Hepatic stellate cell (primary cell): ENCODE measurements around the gene S100A6.

ENCODE experiments used
- DNase-seq: peaks from one replicate; pipeline ENCODE4 v3.0.0; 2011; ENCODE audit warnings: low spot score

Gene S100A6

DNA sequence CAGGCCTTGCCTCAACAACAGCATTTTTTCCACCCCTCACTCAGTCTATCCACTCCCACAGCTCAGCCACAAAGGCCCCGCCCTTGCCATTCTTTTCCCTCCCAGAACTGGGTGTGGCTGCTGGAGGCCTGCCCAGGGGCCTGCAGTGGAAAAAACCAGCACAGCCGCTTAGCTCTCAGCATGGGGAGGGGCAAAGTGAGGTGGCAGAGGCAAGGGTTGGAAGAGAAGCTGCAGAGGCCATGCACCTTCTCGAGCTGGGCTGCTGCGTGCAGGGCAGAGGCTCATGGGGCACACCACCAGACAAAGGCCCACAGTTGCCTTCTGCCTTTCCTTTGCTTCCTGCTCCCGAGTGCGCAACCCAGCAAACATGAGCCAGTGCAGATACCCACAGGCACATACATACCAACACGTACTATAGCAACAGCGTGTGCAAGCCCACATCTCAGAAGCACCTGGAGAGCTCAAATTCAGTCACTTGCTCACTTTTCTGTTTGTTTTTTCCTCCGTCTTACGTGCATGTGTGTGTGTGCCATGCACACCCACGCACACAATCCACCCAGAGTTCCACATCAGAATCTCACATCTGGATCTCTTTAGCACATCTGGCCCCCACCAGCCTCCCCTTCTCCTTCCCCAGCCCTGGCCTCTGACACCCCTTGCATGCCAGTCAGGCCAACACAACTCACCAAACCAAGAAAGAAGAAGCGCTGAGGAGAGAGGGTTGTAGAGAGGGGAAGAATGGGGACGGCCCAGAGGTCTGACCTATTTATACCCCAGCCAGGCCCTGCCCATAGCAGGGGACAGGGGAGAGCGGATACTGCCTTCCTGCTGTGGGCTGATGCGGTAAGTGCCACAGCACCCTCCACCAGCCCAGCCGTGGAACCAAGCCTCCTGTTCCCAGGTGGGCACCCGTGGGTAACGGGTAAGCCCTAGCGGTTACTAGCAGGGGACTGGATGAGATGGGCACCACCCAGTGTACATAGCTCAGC, 9.6 kb upstream of the S100A6 start, which contains the start of gene S100A4:
Gene S100A4, minus strand, starts transcription at position 740 of the 989 bp plus-strand sequence. CDS start 1,012 bp downstream, outside the sequence.
- DNase-seq: peak; percentile 89

DNA sequence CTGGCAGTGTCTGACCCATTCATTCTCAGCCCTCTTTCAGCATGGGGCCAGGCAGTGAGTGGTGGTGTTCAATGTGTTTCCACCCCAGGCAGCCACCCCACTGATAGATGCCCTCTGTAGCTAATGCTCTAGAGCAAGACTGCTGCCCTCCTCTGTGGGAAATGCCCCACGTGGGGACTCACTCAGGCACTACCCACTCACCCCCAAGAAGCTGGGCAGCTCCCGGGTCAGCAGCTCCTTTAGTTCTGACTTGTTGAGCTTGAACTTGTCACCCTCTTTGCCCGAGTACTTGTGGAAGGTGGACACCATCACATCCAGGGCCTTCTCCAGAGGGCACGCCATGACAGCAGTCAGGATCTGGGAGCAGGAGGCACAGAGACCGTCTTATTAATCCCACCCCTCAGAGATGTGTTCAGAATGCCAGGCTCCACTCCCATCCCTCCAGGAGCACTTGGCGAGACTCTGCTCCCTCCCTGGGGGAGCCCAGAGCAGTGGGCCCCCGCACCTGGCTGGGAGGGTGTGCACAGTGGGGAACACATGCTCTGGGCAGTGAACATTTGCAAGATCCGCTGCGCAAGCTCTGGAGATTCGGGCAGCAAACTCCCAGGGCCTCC, 8.8 kb upstream of the S100A6 start:
- DNase-seq: no peak

DNA sequence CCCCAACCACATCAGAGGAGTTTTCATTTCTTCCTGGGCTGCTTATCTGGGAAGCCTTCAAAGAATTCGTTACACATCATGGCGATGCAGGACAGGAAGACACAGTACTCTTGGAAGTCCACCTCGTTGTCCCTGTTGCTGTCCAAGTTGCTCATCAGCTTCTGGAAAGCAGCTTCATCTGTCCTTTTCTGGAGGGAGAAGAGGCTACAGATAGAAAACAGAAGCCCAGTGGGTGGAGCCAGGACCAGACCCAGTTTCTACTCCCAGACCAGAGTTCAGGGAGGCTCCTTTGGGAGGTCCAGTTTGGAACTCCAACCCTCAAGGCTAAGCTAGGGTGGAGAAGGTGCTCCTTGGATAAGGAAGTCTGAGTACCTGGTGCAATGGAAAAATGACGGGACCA, 7.9 kb upstream of the S100A6 start:
- DNase-seq: no peak

DNA sequence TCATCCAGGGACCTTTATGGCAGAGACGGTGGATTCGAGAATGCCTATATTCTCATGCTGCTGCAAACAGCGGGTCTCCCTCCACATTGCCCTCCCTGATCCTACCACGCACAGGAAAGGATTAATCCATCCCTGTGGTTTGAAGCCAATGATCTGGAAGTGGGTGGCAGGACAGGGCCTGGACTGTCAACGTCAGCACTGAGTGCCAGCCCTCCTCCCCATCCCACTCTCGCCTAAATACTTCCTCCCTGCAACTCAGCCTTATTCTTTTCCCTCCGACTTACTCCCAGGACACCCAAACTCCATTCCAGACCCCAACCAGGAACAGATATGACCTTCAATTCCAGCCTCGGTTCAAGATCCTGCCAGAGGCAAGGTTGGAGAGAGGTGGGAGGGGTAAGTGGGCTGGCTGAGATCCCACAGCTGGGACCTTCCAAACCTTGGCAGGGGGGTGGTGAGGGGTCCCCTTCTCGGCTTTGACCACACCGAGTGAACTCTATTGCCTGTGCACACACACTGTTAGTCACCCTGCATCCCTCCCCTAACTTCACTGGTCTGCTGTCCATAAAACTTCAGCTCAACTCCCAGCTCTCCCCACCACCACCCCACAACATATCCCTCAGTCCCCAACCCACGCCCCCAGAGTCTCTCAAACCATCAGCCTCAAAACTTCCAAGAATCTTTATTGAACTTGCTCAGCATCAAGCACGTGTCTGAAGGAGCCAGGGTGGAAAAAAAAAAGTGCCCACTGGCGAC, 7.3 kb upstream of the S100A6 start:
- no peak for DNase-seq

DNA sequence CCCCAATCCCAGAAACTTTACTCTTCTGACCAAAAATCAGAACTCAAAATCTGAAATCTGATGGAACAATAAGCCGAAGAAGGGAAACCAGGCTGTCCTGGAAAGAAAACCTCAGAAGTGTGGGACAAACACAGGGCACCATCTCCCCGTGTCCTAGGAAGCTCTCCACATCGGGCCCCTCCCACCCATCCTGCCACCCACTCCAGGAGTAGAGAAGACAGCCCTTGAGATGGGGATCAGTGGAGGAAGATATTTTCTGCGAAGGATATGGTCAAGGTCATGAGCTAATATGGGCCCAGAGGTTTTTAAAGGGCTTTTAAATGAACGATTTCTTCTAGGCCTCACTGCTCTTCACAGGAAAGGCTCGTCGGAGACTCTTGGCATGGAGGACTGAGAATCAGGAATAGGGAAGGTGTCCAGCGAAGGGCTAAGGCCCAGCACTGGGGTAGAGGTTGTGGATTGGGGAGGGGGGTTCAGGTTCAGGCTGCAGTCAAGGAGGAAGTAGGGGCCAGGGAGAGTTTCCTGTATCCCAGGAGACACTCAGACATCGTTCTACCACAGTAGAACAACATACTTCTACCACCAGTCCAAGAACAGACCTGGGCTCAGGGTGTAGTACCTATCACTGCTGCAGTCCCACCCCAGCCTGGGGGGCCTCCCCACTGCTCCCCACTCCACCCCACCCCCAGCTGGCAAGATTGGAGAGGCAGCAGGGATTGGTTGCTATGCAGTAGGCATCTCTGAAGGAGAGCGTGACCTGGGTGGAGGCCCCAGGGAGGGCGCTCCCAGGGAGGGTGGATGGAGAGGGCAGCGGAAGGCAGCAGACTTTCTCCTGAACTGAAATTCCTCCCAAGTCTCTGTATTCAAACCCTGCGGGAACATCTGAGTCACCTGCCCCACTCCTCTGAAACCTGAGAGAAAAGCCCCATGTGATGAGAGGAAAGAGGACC, 6.1 kb upstream of the S100A6 start:
- DNase-seq: no peak

- peak; percentile 54 for DNase-seq
These were observed 4.9 kb upstream of the S100A6 start, which contains the start of gene S100A5 for GRCh38 chr1:153540394-153541361. Gene S100A5 (minus strand): TSS chr1:153540934. CDS start chr1:153540191, 743 bp downstream.

GRCh38 chr1:153539395-153540093, 3.8 kb upstream of the S100A6 start:
- no peak for DNase-seq

- no peak for DNase-seq
These were observed 2.6 kb upstream of the S100A6 start for GRCh38 chr1:153538315-153538821.

- no peak for DNase-seq
These were observed 1.6 kb upstream of the S100A6 start for GRCh38 chr1:153537376-153537730.

GRCh38 chr1:153536671-153537375, 1.0 kb upstream of the S100A6 start:
- no peak for DNase-seq

DNA sequence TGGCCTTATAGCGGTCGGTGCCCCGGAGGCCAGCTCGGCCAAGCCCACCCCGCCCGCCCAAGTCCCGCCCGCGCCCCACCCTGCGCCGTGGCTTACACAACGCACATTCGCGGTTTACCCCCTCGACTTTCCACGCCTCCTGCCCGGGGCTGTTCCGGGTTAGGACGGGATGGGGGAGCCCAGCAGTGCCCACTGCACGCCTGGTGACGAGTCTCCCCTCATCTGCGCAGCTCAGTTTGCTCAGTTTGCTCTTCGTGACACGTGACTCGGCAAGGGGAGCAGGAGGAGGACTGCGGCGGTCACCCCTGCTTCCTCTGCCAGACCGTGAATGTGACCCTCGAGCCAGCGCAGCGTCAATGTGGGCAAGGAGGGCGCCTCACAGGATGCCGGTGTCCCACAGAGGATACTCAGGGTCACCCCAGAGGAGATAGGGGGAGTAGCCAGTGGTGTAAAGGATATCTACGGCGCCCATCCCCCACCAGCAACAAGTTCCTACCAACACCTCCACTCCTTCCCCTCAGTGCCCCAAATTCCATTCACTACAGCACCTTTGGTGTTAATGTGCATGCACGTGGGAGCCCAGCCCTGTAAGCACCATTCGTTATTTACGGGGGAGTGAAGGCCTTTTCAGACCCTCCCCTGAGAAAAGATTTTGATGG, 350 bp upstream of the S100A6 start:
- DNase-seq: peak; percentile 89

DNA sequence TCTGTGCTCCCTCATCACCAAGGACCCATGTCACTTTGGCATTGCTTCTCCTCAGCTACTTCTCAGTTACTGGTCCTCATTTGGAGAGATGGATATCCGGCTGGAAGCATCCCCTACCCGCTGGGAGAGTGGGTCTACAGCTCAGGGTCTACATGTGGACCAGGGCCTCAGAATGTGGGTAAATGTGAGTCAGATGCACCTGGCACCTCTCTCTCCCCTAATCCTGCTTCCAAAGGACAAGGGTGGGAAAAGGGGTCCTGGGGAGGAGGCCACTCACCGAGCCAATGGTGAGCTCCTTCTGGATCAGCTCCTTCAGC, 908 bp downstream of the S100A6 start:
- DNase-seq: no peak

GRCh38 chr1:153534226-153534924, 1.4 kb downstream of the S100A6 start:
- no peak for DNase-seq

DNA sequence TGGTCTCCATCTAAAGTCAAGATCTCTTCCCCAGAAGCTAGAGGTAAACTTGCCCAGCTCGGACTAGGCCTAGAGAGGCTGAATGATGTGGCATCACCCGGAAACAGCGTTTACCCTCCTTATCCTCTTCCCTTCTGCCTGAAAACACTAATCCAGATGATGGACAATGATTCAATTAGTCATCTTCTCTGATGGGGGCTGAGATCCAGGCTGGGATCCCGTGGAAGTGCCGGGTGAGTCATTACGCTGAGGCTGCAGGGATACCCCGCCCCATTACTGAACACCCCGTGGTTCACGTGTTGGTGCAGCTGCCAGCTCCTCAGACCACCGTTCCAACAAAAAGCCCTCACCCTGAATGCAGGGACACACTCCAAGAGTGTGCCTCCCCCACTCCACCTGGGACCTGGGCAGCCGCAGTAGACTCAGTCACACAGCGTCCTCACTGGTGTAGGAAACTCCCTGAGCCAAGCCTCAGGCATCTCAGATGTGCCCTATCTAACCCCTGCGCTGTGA, 2.0 kb downstream of the S100A6 start:
- DNase-seq: peak; percentile 92

- peak; percentile 87 for DNase-seq
These were observed 2.8 kb downstream of the S100A6 start for GRCh38 chr1:153532769-153533599.

DNA sequence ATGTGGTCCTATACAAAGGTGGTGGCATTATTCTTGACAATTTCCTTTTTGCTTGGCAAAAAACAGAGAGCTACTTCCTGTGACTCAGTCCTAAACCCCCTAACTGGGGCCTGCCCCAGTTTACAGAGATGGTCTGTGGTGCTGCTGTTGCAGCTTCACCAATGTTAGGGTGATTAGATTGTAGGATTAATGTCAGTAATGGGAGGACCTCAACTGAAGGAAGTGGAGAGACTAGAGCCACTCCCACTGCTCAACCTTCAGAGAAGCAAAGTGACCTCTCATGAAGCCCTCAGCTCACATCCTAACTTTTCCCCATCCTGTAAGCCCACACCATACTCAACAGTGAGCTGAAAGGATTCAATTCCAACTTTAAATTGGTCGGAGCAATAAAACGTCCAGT, 3.6 kb downstream of the S100A6 start:
- no peak for DNase-seq
